Panc1 (cell line): Measurements from ENCODE around the gene C12orf43. TPM values are rescaled to one million over a fixed set of nuclear protein-coding genes. Genes with fewer than 3 reads are reported as not detected.

Source experiments
- ATAC-seq: fragments of 200-7000 bp; cut with Tn5 transposase; 2 replicates; pipeline ENCODE4 v1.9.1; 2020; ENCODE audit warnings: mild to moderate bottlenecking, moderate library complexity
- BruUV-seq: library from RNA; stranded (reverse); fragments of 400-500 nt; replicated peaks from 2 replicates; lab custom pipeline; 2021; lab: Mats Ljungman, UMichigan
- CTCF ChIA-PET: fragments of 300-600 bp; sonication (Branson Sonifier 250); formaldehyde crosslinking; loops from one replicate; lab custom pipeline; 2022; ENCODE audit warnings: antibody characterized with exemption; lab: Charles Lee
- POLR2A ChIA-PET: fragments of 300-600 bp; sonication (Branson Sonifier 250); formaldehyde crosslinking; loops from one replicate; lab custom pipeline; 2022; ENCODE audit warnings: antibody characterized with exemption; lab: Charles Lee
- DNase-seq: peaks from one replicate; pipeline ENCODE4 v3.0.0-alpha.2; 2010; ENCODE audit warnings: low read depth, low spot score
- H3K27ac ChIP-seq: 2 replicates; pipeline ENCODE4 v1.5.1; 2011; ENCODE audit warnings: mild to moderate bottlenecking, low read length, inconsistent platforms
- H3K27me3 ChIP-seq: fragments of 200-500 bp; sonication (Bioruptor generic); 2 replicates; pipeline ENCODE4 v1.6.0; 2014; ENCODE audit warnings: low read length, inconsistent platforms; ENCODE audit not compliant: control insufficient read depth, insufficient read depth
- H3K36me3 ChIP-seq: fragments of 200-500 bp; sonication (Bioruptor generic); 2 replicates; pipeline ENCODE4 v1.5.1; 2014; ENCODE audit warnings: inconsistent platforms, mild to moderate bottlenecking, low read length, moderate library complexity; ENCODE audit not compliant: control insufficient read depth, insufficient read depth
- H3K4me1 ChIP-seq: 2 replicates; pipeline ENCODE4 v1.5.1; 2011; ENCODE audit warnings: inconsistent platforms, mild to moderate bottlenecking, low read length, moderate library complexity; ENCODE audit not compliant: control insufficient read depth, insufficient read depth
- H3K4me3 ChIP-seq, 2 experiments: 2 replicates each; pipeline ENCODE4 v1.5.1; 2011 to 2012; ENCODE audit warnings: low read depth in 2 of 2, low read length in 2 of 2, mild to moderate bottlenecking in 2 of 2, inconsistent platforms in 1 of 2, moderate library complexity in 1 of 2
- H3K9me3 ChIP-seq: fragments of 200-500 bp; sonication (Bioruptor generic); 2 replicates; pipeline ENCODE4 v1.5.1; 2014; ENCODE audit warnings: low read depth, mild to moderate bottlenecking, inconsistent platforms, low read length, moderate library complexity; ENCODE audit not compliant: control insufficient read depth, insufficient read depth
- POLR2AphosphoS5 ChIP-seq: IDR thresholded peaks from 2 replicates; pipeline ENCODE4 v1.6.1; 2012; ENCODE audit warnings: mild to moderate bottlenecking, low read depth, low read length, moderate library complexity
- SIN3A ChIP-seq: IDR thresholded peaks from 2 replicates; pipeline ENCODE4 v1.6.1; 2012; ENCODE audit warnings: low read depth, mild to moderate bottlenecking, low read length, moderate library complexity, borderline replicate concordance; ENCODE audit not compliant: insufficient read depth
- TCF7L2 ChIP-seq: IDR thresholded peaks from 2 replicates; pipeline ENCODE4 v1.6.1; 2011; ENCODE audit warnings: mild to moderate bottlenecking, low read depth, low read length, inconsistent platforms
- in situ Hi-C: cut with HindIII; loops from 2 replicates; pipeline ENCODE4 v1.10.0; 2016; ENCODE audit warnings: low sequenced_read_pairs, low pct_unique_long_range_greater_than_20kb
- intact Hi-C: fragments of 100-400 bp; cut with micrococcal nuclease; formaldehyde crosslinking; loops from one replicate; pipeline ENCODE4 v1.10.0; 2022; ENCODE audit not compliant: unreplicated experiment
- total RNA-seq: library from RNA; stranded (reverse); gene quantifications from one replicate; pipeline ENCODE4 v1.2.1, GENCODE V29; 2021; ENCODE audit not compliant: unreplicated experiment
- TF ChIP-seq, protein P1 (sequence below), 2 experiments: IDR thresholded peaks; 2 replicates each; pipeline ENCODE4 v1.6.1; 2011 to 2012; ENCODE audit warnings: low read depth in 2 of 2, control low read depth in 1 of 2, low read length in 1 of 2, mild to moderate bottlenecking in 1 of 2, moderate library complexity in 1 of 2; ENCODE audit not compliant: insufficient read depth in 1 of 2
- TF ChIP-seq, protein P2 (sequence below): fragments of 450-650 bp; IDR thresholded peaks from 2 replicates; pipeline ENCODE4 v1.5.1; 2017; ENCODE audit warnings: mild to moderate bottlenecking

Gene C12orf43
- total RNA-seq, 1 experiment from 2014 or later = 20.7 TPM

DNA sequence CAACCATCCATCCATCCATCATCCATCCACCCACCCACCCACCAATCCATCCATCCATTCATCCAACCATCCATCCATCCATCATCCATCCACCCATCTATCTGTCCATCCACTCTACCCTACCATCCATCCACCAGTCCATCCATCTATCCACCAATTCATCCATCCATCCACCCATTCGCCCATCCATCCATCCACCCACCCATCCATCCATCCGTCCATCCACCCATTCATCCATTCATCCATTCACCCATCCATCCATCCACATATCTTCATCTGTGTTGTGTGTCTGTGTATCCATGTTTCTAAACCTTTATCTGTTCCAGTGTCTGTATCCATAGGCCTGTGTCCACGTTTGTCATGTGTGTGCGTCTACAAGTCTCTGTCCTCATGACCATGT, 28.1 kb downstream of the C12orf43 start:
- Histone ChIP-seq H3K4me3 (no peak overlapping the region), H3K27ac (no peak overlapping the region), H3K27me3 (no peaks in the 10 kb centered on the region), H3K36me3 (no peaks in the 10 kb centered on the region), H3K4me1 (0 out of 2 replicates have a peak, but pooled peaks cover 6% of the 10 kb centered on the region), H3K9me3 (no peaks in the 10 kb centered on the region)
- ATAC-seq = no peak
- ChIA-PET POLR2A (no interaction called here), CTCF (no interaction called here)
- in situ Hi-C loops = no loop called here
- no TSS peak for BruUV-seq
- intact Hi-C loops = no loop called here
- DNase-seq = no peak
- TF ChIP-seq TCF7L2 = no peak
- TF ChIP-seq, protein P1, sequence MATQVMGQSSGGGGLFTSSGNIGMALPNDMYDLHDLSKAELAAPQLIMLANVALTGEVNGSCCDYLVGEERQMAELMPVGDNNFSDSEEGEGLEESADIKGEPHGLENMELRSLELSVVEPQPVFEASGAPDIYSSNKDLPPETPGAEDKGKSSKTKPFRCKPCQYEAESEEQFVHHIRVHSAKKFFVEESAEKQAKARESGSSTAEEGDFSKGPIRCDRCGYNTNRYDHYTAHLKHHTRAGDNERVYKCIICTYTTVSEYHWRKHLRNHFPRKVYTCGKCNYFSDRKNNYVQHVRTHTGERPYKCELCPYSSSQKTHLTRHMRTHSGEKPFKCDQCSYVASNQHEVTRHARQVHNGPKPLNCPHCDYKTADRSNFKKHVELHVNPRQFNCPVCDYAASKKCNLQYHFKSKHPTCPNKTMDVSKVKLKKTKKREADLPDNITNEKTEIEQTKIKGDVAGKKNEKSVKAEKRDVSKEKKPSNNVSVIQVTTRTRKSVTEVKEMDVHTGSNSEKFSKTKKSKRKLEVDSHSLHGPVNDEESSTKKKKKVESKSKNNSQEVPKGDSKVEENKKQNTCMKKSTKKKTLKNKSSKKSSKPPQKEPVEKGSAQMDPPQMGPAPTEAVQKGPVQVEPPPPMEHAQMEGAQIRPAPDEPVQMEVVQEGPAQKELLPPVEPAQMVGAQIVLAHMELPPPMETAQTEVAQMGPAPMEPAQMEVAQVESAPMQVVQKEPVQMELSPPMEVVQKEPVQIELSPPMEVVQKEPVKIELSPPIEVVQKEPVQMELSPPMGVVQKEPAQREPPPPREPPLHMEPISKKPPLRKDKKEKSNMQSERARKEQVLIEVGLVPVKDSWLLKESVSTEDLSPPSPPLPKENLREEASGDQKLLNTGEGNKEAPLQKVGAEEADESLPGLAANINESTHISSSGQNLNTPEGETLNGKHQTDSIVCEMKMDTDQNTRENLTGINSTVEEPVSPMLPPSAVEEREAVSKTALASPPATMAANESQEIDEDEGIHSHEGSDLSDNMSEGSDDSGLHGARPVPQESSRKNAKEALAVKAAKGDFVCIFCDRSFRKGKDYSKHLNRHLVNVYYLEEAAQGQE (IDR thresholded peaks at IDR 0.05; ENCODE audit: insufficient read depth in 1 of 2, low read depth in 2 of 2, low read length in 1 of 2) = no peak
- TF ChIP-seq, protein P2, sequence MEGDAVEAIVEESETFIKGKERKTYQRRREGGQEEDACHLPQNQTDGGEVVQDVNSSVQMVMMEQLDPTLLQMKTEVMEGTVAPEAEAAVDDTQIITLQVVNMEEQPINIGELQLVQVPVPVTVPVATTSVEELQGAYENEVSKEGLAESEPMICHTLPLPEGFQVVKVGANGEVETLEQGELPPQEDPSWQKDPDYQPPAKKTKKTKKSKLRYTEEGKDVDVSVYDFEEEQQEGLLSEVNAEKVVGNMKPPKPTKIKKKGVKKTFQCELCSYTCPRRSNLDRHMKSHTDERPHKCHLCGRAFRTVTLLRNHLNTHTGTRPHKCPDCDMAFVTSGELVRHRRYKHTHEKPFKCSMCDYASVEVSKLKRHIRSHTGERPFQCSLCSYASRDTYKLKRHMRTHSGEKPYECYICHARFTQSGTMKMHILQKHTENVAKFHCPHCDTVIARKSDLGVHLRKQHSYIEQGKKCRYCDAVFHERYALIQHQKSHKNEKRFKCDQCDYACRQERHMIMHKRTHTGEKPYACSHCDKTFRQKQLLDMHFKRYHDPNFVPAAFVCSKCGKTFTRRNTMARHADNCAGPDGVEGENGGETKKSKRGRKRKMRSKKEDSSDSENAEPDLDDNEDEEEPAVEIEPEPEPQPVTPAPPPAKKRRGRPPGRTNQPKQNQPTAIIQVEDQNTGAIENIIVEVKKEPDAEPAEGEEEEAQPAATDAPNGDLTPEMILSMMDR = no peak
- no peak for TF ChIP-seq SIN3A
- no peak for TF ChIP-seq POLR2AphosphoS5

DNA sequence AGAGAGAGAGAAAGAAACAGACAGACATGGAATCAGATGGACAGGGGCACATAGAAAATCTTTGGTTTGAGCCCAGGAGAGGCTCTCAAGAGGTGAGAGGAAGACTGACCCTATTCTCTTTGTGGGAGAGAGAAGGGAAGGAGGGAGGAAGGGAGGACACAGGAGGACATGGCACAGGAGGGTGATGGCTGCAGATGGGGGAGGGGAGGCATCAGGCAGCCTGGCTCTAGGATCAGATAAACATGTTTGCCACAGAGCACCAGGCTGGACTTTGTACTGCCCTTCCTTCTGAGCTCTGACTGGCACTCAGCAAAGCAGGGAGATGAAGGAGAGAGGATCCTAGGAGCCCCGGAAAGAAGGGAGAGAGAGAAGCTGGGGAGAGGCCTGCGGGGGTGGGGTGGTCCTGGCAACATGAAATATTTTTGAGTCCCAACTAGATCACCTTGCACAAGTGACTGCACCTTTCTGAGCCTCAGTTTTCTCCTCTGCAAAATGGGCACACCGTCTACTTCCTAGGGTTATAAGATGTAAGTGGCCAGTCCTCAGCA, 31.9 kb downstream of the C12orf43 start:
- ATAC-seq (0 out of 2 replicates have a peak, but pooled peaks have one; percentile 28), DNase-seq (no peak)
- no peaks in the 10 kb centered on the region for H3K27me3 ChIP-seq
- TF ChIP-seq TCF7L2 (no peak), POLR2AphosphoS5 (no peak), SIN3A (no peak)
- TF ChIP-seq, protein P1 (IDR thresholded peaks at IDR 0.05; ENCODE audit: insufficient read depth in 1 of 2, low read depth in 2 of 2, low read length in 1 of 2) = no peak
- TF ChIP-seq, protein P2 = no peak
- ChIA-PET CTCF (interaction anchor here (1.6 kb wide), 1 partner anchor 12 kb away, joined by 3 read pairs; no protein-coding TSS in a partner anchor), POLR2A (no interaction called here)
- BruUV-seq = no TSS peak
- H3K36me3 ChIP-seq = no peaks in the 10 kb centered on the region
- H3K4me3 ChIP-seq = no peak overlapping the region
- no peaks in the 10 kb centered on the region for H3K9me3 ChIP-seq
- intact Hi-C loops = no loop called here
- 0 out of 2 replicates have a peak, but pooled peaks cover 6% of the 10 kb centered on the region for H3K4me1 ChIP-seq
- H3K27ac ChIP-seq = no peak overlapping the region
- in situ Hi-C loops = no loop called here
